Measurements from ENCODE around the gene VAV1. TPM values are rescaled to one million over a fixed set of nuclear protein-coding genes. Genes with fewer than 3 reads are reported as not detected.

Gene VAV1
- total and polyA plus RNA-seq, 2 experiments from 2014 or later, result 0.82 to 1.8 TPM

GRCh38 chr19:6801485-6802086 lies 29.1 kb downstream of the VAV1 start (continued):
- TF ChIP-seq CREB1 (CRISPR knock-in tag; IDR thresholded peaks at IDR 0.05; ENCODE audit: low read depth) (no peak), EZH2phosphoT487 (IDR thresholded peaks at IDR 0.05; ENCODE audit: unreplicated experiment) (no peak), ZNF114 (CRISPR knock-in tag; IDR thresholded peaks at IDR 0.05) (no peak), POLR2AphosphoS5 (IDR thresholded peaks at IDR 0.05; ENCODE audit: low read depth) (peak; percentile 44)

GRCh38 chr19:6802336-6803035 lies 30.0 kb downstream of the VAV1 start:
- peaks cover 25% of the 10 kb centered on the region for H3K4me1 ChIP-seq (ENCODE audit: insufficient read depth)
- H3K4me3 Mint-ChIP-seq, result no peak overlapping the region
- no peaks in the 10 kb centered on the region for H3K36me3 ChIP-seq (ENCODE audit: insufficient read depth)
- peaks cover 2% of the 10 kb centered on the region for H3K27me3 Mint-ChIP-seq (ENCODE audit: insufficient read depth, low read depth, poor library complexity)
- DNase-seq (ENCODE audit: low spot score), result peak; percentile 32
- H3K36me3 Mint-ChIP-seq (ENCODE audit: low read depth), result peaks cover 27% of the 10 kb centered on the region
- no peaks in the 10 kb centered on the region; the same call in 1 of the 2 replicates for H3F3A ChIP-seq (replicated peaks; ENCODE audit: low read depth)
- no peak for ATAC-seq
- no peak overlapping the region for H3K27ac Mint-ChIP-seq
- TF ChIP-seq CREB1 (CRISPR knock-in tag; IDR thresholded peaks at IDR 0.05; ENCODE audit: low read depth) (no peak), POLR2AphosphoS5 (IDR thresholded peaks at IDR 0.05; ENCODE audit: low read depth) (no peak), ZNF462 (CRISPR knock-in tag; IDR thresholded peaks at IDR 0.05) (no peak), ETS1 (IDR thresholded peaks at IDR 0.05) (no peak), JUNB (IDR thresholded peaks at IDR 0.05; ENCODE audit: unreplicated experiment) (no peak), REST (IDR thresholded peaks at IDR 0.05; ENCODE audit: unreplicated experiment) (no peak), NANOG (IDR thresholded peaks at IDR 0.05; ENCODE audit: borderline replicate concordance) (no peak), ZNF331 (CRISPR knock-in tag; IDR thresholded peaks at IDR 0.05; ENCODE audit: low read depth) (no peak), EZH2phosphoT487 (IDR thresholded peaks at IDR 0.05; ENCODE audit: unreplicated experiment) (no peak), STAT1 (IDR thresholded peaks at IDR 0.05; ENCODE audit: unreplicated experiment) (no peak), ZNF114 (CRISPR knock-in tag; IDR thresholded peaks at IDR 0.05) (no peak)
- H3K4me3 ChIP-seq, result no peak overlapping the region
- H3K79me2 ChIP-seq (replicated peaks; ENCODE audit: insufficient read depth), result no peaks in the 10 kb centered on the region
- 0 out of 2 replicates have a peak overlapping the region, but pooled peaks have one; percentile 2 for H2AFZ ChIP-seq
- H3K9me2 ChIP-seq (ENCODE audit: insufficient read depth), result no peaks in the 10 kb centered on the region
- H3K27me3 ChIP-seq (ENCODE audit: insufficient read depth), result no peaks in the 10 kb centered on the region
- H3K27ac ChIP-seq (ENCODE audit: low read depth), result peak overlapping the region; percentile 50; the same call in 1 of the 2 replicates
- no peak overlapping the region for H3K4me2 ChIP-seq
- H3K9me3 Mint-ChIP-seq, result peaks cover 93% of the 10 kb centered on the region
- no peaks in the 10 kb centered on the region for H4K20me1 ChIP-seq (replicated peaks; ENCODE audit: insufficient read depth)
- no peaks in the 10 kb centered on the region for H3K4me1 Mint-ChIP-seq

Measured in GM23338 (cell line).